A549 (cell line): ENCODE measurements around the gene LIN28A.
"Not testable (repeated sequence)": the region's sequence is repeated elsewhere in the genome, so short reads cannot be mapped to it uniquely, and the experiment has no call there.

Source experiments
- CBX2 ChIP-seq: fragments of 200-600 bp; sonication (generic); IDR thresholded peaks from 2 replicates; pipeline ENCODE4 v1.6.1; 2016; ENCODE audit warnings: low read depth, mild to moderate bottlenecking, borderline replicate concordance
- CTCF ChIP-seq: fragments of >200 bp; sonication (Bioruptor Twin); formaldehyde crosslinking; IDR thresholded peaks from 3 replicates; pipeline ENCODE4 v1.5.1; 2016
- E2F6 ChIP-seq: IDR thresholded peaks from 2 replicates; pipeline ENCODE4 v1.6.1; 2012; ENCODE audit warnings: low read depth, borderline replicate concordance
- EP300 ChIP-seq, 2 experiments: fragments of >200 bp; sonication (Bioruptor Twin); formaldehyde crosslinking; IDR thresholded peaks; 2 replicates in 1 of 2; 3 replicates in 1 of 2; pipeline ENCODE4 v1.6.1; 2016 to 2017
- HMGXB4 ChIP-seq: fragments of 250-450 bp; sonication (Bioruptor Pico); IDR thresholded peaks from 2 replicates; pipeline ENCODE4 v1.5.0; 2021; ENCODE audit warnings: mild to moderate bottlenecking, moderate library complexity, borderline replicate concordance
- JUN ChIP-seq, 2 experiments: fragments of >200 bp; sonication (Bioruptor Twin); formaldehyde crosslinking; IDR thresholded peaks; 2 replicates in 1 of 2; 3 replicates in 1 of 2; pipeline ENCODE4 v1.6.1; 2016 to 2017
- POLR2A ChIP-seq: IDR thresholded peaks from 2 replicates; pipeline ENCODE4 v1.6.1; 2012; ENCODE audit warnings: mild to moderate bottlenecking, low read length
- REST ChIP-seq: fragments of 200-600 bp; sonication (generic); IDR thresholded peaks from 2 replicates; pipeline ENCODE4 v1.6.1; 2016; ENCODE audit warnings: antibody characterized with exemption, mild to moderate bottlenecking, moderate library complexity
- SMC3 ChIP-seq: fragments of >200 bp; sonication (Bioruptor Twin); formaldehyde crosslinking; IDR thresholded peaks from 3 replicates; pipeline ENCODE4 v1.6.1; 2018; ENCODE audit warnings: inconsistent platforms

- not testable (repeated sequence) for TF ChIP-seq E2F6; EP300 (IDR thresholded peaks at IDR 0.05); CTCF; POLR2A; REST; JUN (IDR thresholded peaks at IDR 0.05); SMC3; CBX2; HMGXB4 (CRISPR knock-in tag)
Measured at GRCh38 chr1:26372611-26373010, 38.0 kb upstream of the LIN28A start, which contains the start of gene ZNF683.
